K562 (cell line): Measurements from ENCODE around the gene LMNB1. TPM values are rescaled to one million over a fixed set of nuclear protein-coding genes. Genes with fewer than 3 reads are reported as not detected.
A peak's percentile ranks its signal among the peaks of the same experiment; 100 is the strongest.

ENCODE experiments used
- BRD9 ChIP-seq: fragments of 450-650 bp; IDR thresholded peaks from 2 replicates; pipeline ENCODE4 v1.6.1; 2018; ENCODE audit warnings: low read depth; ENCODE audit not compliant: partially characterized antibody
- CEBPG ChIP-seq, 3 experiments: fragments of 200-800 bp in 1 of 3; sonication (Bioruptor generic) in 1 of 3; sonication (generic) in 1 of 3; formaldehyde crosslinking in 1 of 3; IDR thresholded peaks in 2 of 3; conservative IDR thresholded peaks in 1 of 3; 2 replicates each; pipeline versions ENCODE4 v1.6.1 to v1.8.0; 2016 to 2022; ENCODE audit warnings: missing compliant biosample characterization in 2 of 3, missing genetic modification characterization in 2 of 3, mild to moderate bottlenecking in 1 of 3, missing genetic modification reagents in 1 of 3
- EHMT2 ChIP-seq: fragments of 450-650 bp; IDR thresholded peaks from 2 replicates; pipeline ENCODE4 v1.6.1; 2018; ENCODE audit warnings: antibody characterized with exemption
- ILF3 ChIP-seq: fragments of 450-650 bp; IDR thresholded peaks from 2 replicates; pipeline ENCODE4 v1.6.1; 2018; ENCODE audit warnings: antibody characterized with exemption, mild to moderate bottlenecking, moderate library complexity, borderline replicate concordance
- NR2C2 ChIP-seq, 2 experiments: fragments of 200-800 bp in 1 of 2; sonication (Bioruptor generic) in 1 of 2; sonication (generic) in 1 of 2; formaldehyde crosslinking in 1 of 2; IDR thresholded peaks; 2 replicates each; pipeline versions ENCODE4 v1.6.1 to v1.8.0; 2016 to 2022; ENCODE audit warnings: mild to moderate bottlenecking in 1 of 2, missing compliant biosample characterization in 1 of 2, missing genetic modification characterization in 1 of 2, missing genetic modification reagents in 1 of 2
- SMARCA4 ChIP-seq: fragments of 450-650 bp; IDR thresholded peaks from 2 replicates; pipeline ENCODE4 v1.6.1; 2016
- SRF ChIP-seq, 2 experiments: fragments of 250-450, 450-650 bp in 1 of 2; sonication (Bioruptor Pico) in 1 of 2; sonication (generic) in 1 of 2; formaldehyde crosslinking; IDR thresholded peaks; 2 replicates each; pipeline versions ENCODE4 v1.5.0 to v1.5.1; 2020 to 2022; ENCODE audit warnings: mild to moderate bottlenecking in 1 of 2, missing genetic modification reagents in 1 of 2
- TBP ChIP-seq: optimal IDR thresholded peaks from 2 replicates; pipeline ENCODE3; 2011; ENCODE audit warnings: low read depth, low read length, improper control_type of control experiment
- THRB ChIP-seq: fragments of 450-650 bp; formaldehyde crosslinking; conservative IDR thresholded peaks from 2 replicates; pipeline ENCODE4 v1.4.0; 2022; ENCODE audit warnings: mild to moderate bottlenecking, missing genetic modification characterization
- ZFP36 ChIP-seq: fragments of 150-350 bp; IDR thresholded peaks from 2 replicates; pipeline ENCODE4 v1.6.1; 2018; ENCODE audit warnings: low read length, low read depth; ENCODE audit not compliant: partially characterized antibody
- ZNF311 ChIP-seq: fragments of 250-450 bp; sonication (Bioruptor Pico); IDR thresholded peaks from 2 replicates; pipeline ENCODE4 v1.4.0; 2020; ENCODE audit warnings: mild to moderate bottlenecking, moderate library complexity
- ZNF354B ChIP-seq: fragments of 250-450 bp; sonication (Bioruptor Pico); IDR thresholded peaks from 2 replicates; pipeline ENCODE4 v1.4.0; 2020
- ZNF583 ChIP-seq: fragments of 250-450 bp; sonication (Bioruptor Pico); IDR thresholded peaks from 2 replicates; pipeline ENCODE4 v1.4.0; 2020
- ZNF586 ChIP-seq: fragments of 450-650 bp; formaldehyde crosslinking; conservative IDR thresholded peaks from 2 replicates; pipeline ENCODE4 v1.4.0; 2020; ENCODE audit warnings: mild to moderate bottlenecking, moderate library complexity
- polyA plus RNA-seq, 8 experiments: library from polyadenylated mRNA; depleted of rRNA in 4 of 8; stranded (reverse) in 5 of 8; unstranded in 3 of 8; fragments of >200 nt; fragmentation: Nextera tagmentation in 2 of 8; fragmentation: Illumina TruSeq in 1 of 8; extraction: Ambion mirVana in 2 of 8; extraction: Trizol in 1 of 8; gene quantifications; 2 replicates each; pipeline versions ENCODE4 v1.2.1 to v1.2.3, GENCODE V29; 2011 to 2014; ENCODE audit warnings: inconsistent platforms in 1 of 8, missing spikeins in 1 of 8
- total RNA-seq, 7 experiments: library from RNA; depleted of rRNA in 6 of 7; stranded (reverse); fragments of >200 nt in 6 of 7; fragmentation: Illumina TruSeq in 2 of 7; extraction: Trizol in 2 of 7; gene quantifications; 2 replicates each; pipeline versions ENCODE4 v1.2.1 to v1.2.3, GENCODE V29; 2011 to 2021; ENCODE audit warnings: low replicate concordance in 1 of 7
- TF ChIP-seq, protein P1 (sequence below): fragments of 200-600 bp; sonication (generic); IDR thresholded peaks from one replicate; pipeline ENCODE4 v1.6.1; 2012; ENCODE audit warnings: mild to moderate bottlenecking, low read depth, low read length, inconsistent platforms

Gene LMNB1
- total and polyA plus RNA-seq, 9 of the 15 experiments (the other 6 are each of a cell fraction or from before 2014, with no cell fraction given), result 2.8 to 190 (median 131) TPM

DNA sequence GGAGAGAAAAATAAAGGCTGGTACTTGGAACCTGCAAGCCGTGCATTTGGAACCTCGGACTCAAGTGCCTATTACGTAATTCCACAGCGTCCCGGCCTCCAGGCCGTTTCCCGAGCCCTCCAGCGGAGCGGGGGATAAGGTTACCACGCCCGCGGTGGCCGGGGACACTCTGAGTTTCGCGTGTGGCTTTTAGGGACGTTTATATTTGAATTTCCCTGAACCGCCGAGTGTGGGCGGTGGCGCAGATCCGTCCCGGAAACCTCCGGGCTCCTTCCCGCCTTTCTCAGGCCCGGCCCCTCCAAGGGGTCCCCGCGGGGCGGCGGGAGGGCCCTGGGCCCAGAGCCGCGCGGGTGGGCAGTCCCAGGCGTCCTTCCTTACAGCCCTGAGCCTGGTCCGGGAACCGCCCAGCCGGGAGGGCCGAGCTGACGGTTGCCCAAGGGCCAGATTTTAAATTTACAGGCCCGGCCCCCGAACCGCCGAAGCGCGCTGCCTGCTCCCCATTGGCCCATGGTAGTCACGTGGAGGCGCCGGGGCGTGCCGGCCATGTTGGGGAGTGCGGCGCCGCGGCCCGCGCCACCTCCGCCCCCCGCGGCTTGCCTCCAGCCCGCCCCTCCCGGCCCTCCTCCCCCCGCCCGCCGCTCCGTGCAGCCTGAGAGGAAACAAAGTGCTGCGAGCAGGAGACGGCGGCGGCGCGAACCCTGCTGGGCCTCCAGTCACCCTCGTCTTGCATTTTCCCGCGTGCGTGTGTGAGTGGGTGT lies at the start of gene LMNB1 (continued):
- TF ChIP-seq THRB (CRISPR knock-in tag) (no peak), TBP (peak; percentile 78), EHMT2 (no peak), ILF3 (no peak), CEBPG (CRISPR knock-in tag; IDR thresholded peaks at IDR 0.05) (peak; percentile 73; the same call in 1 of the 2 replicates), CEBPG (tag; conservative IDR thresholded peaks at IDR 0.05 in 1 of 2, IDR thresholded peaks at IDR 0.05 in 1 of 2) (peak; percentile 94 to 96), ZNF311 (CRISPR knock-in tag) (no peak), ZNF354B (CRISPR knock-in tag) (no peak), SMARCA4 (0 out of 2 replicates have a peak, but pooled peaks have one; percentile 44), ZNF583 (CRISPR knock-in tag) (no peak), BRD9 (no peak), SRF (CRISPR knock-in tag; IDR thresholded peaks at IDR 0.05) (no peak), ZFP36 (no peak), NR2C2 (CRISPR knock-in tag; IDR thresholded peaks at IDR 0.05) (no peak), NR2C2 (tag; IDR thresholded peaks at IDR 0.05) (peak; percentile 49), ZNF586 (CRISPR knock-in tag) (no peak)
- TF ChIP-seq, protein P1, sequence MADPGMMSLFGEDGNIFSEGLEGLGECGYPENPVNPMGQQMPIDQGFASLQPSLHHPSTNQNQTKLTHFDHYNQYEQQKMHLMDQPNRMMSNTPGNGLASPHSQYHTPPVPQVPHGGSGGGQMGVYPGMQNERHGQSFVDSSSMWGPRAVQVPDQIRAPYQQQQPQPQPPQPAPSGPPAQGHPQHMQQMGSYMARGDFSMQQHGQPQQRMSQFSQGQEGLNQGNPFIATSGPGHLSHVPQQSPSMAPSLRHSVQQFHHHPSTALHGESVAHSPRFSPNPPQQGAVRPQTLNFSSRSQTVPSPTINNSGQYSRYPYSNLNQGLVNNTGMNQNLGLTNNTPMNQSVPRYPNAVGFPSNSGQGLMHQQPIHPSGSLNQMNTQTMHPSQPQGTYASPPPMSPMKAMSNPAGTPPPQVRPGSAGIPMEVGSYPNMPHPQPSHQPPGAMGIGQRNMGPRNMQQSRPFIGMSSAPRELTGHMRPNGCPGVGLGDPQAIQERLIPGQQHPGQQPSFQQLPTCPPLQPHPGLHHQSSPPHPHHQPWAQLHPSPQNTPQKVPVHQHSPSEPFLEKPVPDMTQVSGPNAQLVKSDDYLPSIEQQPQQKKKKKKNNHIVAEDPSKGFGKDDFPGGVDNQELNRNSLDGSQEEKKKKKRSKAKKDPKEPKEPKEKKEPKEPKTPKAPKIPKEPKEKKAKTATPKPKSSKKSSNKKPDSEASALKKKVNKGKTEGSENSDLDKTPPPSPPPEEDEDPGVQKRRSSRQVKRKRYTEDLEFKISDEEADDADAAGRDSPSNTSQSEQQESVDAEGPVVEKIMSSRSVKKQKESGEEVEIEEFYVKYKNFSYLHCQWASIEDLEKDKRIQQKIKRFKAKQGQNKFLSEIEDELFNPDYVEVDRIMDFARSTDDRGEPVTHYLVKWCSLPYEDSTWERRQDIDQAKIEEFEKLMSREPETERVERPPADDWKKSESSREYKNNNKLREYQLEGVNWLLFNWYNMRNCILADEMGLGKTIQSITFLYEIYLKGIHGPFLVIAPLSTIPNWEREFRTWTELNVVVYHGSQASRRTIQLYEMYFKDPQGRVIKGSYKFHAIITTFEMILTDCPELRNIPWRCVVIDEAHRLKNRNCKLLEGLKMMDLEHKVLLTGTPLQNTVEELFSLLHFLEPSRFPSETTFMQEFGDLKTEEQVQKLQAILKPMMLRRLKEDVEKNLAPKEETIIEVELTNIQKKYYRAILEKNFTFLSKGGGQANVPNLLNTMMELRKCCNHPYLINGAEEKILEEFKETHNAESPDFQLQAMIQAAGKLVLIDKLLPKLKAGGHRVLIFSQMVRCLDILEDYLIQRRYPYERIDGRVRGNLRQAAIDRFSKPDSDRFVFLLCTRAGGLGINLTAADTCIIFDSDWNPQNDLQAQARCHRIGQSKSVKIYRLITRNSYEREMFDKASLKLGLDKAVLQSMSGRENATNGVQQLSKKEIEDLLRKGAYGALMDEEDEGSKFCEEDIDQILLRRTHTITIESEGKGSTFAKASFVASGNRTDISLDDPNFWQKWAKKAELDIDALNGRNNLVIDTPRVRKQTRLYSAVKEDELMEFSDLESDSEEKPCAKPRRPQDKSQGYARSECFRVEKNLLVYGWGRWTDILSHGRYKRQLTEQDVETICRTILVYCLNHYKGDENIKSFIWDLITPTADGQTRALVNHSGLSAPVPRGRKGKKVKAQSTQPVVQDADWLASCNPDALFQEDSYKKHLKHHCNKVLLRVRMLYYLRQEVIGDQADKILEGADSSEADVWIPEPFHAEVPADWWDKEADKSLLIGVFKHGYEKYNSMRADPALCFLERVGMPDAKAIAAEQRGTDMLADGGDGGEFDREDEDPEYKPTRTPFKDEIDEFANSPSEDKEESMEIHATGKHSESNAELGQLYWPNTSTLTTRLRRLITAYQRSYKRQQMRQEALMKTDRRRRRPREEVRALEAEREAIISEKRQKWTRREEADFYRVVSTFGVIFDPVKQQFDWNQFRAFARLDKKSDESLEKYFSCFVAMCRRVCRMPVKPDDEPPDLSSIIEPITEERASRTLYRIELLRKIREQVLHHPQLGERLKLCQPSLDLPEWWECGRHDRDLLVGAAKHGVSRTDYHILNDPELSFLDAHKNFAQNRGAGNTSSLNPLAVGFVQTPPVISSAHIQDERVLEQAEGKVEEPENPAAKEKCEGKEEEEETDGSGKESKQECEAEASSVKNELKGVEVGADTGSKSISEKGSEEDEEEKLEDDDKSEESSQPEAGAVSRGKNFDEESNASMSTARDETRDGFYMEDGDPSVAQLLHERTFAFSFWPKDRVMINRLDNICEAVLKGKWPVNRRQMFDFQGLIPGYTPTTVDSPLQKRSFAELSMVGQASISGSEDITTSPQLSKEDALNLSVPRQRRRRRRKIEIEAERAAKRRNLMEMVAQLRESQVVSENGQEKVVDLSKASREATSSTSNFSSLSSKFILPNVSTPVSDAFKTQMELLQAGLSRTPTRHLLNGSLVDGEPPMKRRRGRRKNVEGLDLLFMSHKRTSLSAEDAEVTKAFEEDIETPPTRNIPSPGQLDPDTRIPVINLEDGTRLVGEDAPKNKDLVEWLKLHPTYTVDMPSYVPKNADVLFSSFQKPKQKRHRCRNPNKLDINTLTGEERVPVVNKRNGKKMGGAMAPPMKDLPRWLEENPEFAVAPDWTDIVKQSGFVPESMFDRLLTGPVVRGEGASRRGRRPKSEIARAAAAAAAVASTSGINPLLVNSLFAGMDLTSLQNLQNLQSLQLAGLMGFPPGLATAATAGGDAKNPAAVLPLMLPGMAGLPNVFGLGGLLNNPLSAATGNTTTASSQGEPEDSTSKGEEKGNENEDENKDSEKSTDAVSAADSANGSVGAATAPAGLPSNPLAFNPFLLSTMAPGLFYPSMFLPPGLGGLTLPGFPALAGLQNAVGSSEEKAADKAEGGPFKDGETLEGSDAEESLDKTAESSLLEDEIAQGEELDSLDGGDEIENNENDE, result no peak
